ENCODE results near the gene ERGIC1.

ERGIC1 gene

GRCh38 chr5:172904643-172905345 is 70.7 kb downstream of the ERGIC1 start:
- no peak for TF ChIP-seq CTCF (conservative IDR thresholded peaks at IDR 0.05; ENCODE audit: low read depth, low read length)
- Histone ChIP-seq H3K4me2 (no peak overlapping the region), H2AFZ (ENCODE audit: low read depth) (no peak overlapping the region), H3K4me1 (ENCODE audit: low read depth, poor library complexity, severe bottlenecking) (no peaks in the 10 kb centered on the region), H3K36me3 (ENCODE audit: insufficient read depth) (no peaks in the 10 kb centered on the region), H3K9ac (no peak overlapping the region), H3K79me2 (ENCODE audit: insufficient read depth, low read depth) (no peaks in the 10 kb centered on the region), H3K4me3 (IDR thresholded peaks at IDR 0.05; ENCODE audit: insufficient read depth, low read depth, low read length) (no peak overlapping the region), H3K27me3 (ENCODE audit: insufficient read depth, low read depth) (no peaks in the 10 kb centered on the region), H4K20me1 (ENCODE audit: insufficient read depth) (no peaks in the 10 kb centered on the region), H3K27ac (no peak overlapping the region)

DNA sequence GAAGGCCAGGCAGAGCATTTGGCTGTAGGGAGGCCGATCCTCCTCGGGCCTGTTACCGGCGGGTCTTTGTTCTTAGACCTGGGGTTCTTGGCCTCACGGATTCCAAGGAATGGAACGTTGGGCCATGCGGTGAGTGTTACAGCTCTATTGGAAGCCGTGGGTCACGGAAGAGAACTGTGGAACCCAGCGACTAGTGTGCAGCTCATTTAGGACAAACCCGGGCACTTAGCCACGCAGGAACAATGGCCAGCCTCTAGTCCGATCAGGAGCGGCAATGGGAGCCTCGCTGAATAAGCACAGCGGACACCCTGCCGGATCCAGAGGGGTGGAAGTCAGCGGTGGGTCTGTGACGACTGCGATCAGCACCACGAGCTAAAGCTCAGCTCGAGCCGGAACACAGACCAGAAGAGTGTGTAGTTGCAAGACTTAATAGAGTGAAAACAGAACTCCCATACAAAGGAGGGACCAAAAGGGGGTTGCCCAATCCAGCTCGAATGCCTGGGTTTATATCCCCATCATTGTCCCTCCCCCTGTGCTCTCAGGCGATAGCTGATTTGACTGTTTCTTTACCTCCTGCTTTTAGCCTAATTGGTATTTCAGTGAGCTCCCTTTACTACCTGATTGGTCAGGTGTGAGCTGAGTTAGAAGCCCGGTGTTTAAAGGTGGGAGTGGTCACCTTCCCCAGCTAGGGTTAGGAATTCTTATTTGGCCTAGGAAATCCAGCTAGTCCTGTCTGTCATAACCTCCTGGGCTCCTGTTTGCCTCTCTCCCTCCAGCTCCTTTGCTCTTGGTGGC is 71.5 kb downstream of the ERGIC1 start:
- TF ChIP-seq CTCF (conservative IDR thresholded peaks at IDR 0.05; ENCODE audit: low read depth, low read length), result no peak
- Histone ChIP-seq H4K20me1 (ENCODE audit: insufficient read depth) (no peaks in the 10 kb centered on the region), H3K4me2 (no peak overlapping the region), H3K9ac (no peak overlapping the region), H3K27me3 (ENCODE audit: insufficient read depth, low read depth) (no peaks in the 10 kb centered on the region), H3K36me3 (ENCODE audit: insufficient read depth) (no peaks in the 10 kb centered on the region), H3K79me2 (ENCODE audit: insufficient read depth, low read depth) (no peaks in the 10 kb centered on the region), H3K4me3 (IDR thresholded peaks at IDR 0.05; ENCODE audit: insufficient read depth, low read depth, low read length) (no peak overlapping the region), H3K4me1 (ENCODE audit: low read depth, poor library complexity, severe bottlenecking) (no peaks in the 10 kb centered on the region), H2AFZ (ENCODE audit: low read depth) (no peak overlapping the region), H3K27ac (no peak overlapping the region)

- no peak overlapping the region for H3K9ac ChIP-seq
- no peak overlapping the region for H3K4me2 ChIP-seq
- no peak overlapping the region for H3K4me3 ChIP-seq (IDR thresholded peaks at IDR 0.05; ENCODE audit: insufficient read depth, low read depth, low read length)
- TF ChIP-seq CTCF (conservative IDR thresholded peaks at IDR 0.05; ENCODE audit: low read depth, low read length), result no peak
- H3K79me2 ChIP-seq (ENCODE audit: insufficient read depth, low read depth), result no peaks in the 10 kb centered on the region
- H3K27ac ChIP-seq, result no peak overlapping the region
- H2AFZ ChIP-seq (ENCODE audit: low read depth), result no peak overlapping the region
- no peaks in the 10 kb centered on the region for H4K20me1 ChIP-seq (ENCODE audit: insufficient read depth)
- H3K27me3 ChIP-seq (ENCODE audit: insufficient read depth, low read depth), result no peaks in the 10 kb centered on the region
- H3K4me1 ChIP-seq (ENCODE audit: low read depth, poor library complexity, severe bottlenecking), result no peaks in the 10 kb centered on the region
- H3K36me3 ChIP-seq (ENCODE audit: insufficient read depth), result no peaks in the 10 kb centered on the region
These were observed 72.4 kb downstream of the ERGIC1 start for GRCh38 chr5:172906436-172906835.

DNA sequence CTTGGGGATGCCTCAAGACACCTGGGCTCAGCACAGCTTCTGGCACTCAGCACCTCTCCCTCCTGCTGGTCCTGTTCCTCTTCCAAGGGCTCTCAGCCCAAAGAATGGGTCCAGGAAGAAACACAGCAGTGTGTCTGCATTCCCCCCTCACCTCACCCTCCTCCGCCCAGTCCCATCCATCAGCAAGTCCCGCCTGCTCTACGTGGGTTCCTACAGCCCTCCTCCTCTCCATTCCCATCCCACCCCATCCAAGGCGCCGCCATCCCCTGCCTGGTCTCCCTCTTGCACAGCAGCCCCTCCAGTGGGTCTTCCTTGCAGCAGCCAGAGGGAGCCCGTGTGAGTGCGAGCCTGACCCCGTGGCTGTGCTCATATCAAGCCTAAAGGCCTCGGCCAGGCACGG is 72.8 kb downstream of the ERGIC1 start:
- Histone ChIP-seq H3K4me1 (ENCODE audit: low read depth, poor library complexity, severe bottlenecking) (no peaks in the 10 kb centered on the region), H2AFZ (ENCODE audit: low read depth) (no peak overlapping the region), H3K79me2 (ENCODE audit: insufficient read depth, low read depth) (no peaks in the 10 kb centered on the region), H3K27ac (no peak overlapping the region), H4K20me1 (ENCODE audit: insufficient read depth) (no peaks in the 10 kb centered on the region), H3K4me3 (IDR thresholded peaks at IDR 0.05; ENCODE audit: insufficient read depth, low read depth, low read length) (no peak overlapping the region), H3K27me3 (ENCODE audit: insufficient read depth, low read depth) (no peaks in the 10 kb centered on the region), H3K4me2 (no peak overlapping the region), H3K36me3 (ENCODE audit: insufficient read depth) (no peaks in the 10 kb centered on the region), H3K9ac (no peak overlapping the region)
- TF ChIP-seq CTCF (conservative IDR thresholded peaks at IDR 0.05; ENCODE audit: low read depth, low read length), result no peak

All from KMS-11 (cell line).